Testis (tissue), 5 donors: Measurements from ENCODE around the gene CERS2. TPM values are rescaled to one million over a fixed set of nuclear protein-coding genes. Genes with fewer than 3 reads are reported as not detected.

Source experiments
- DNase-seq: peaks from one replicate; pipeline ENCODE4 v3.0.0-alpha.2; 2019
- H3K27ac ChIP-seq, 2 donors: fragments of 200-600 bp; sonication (generic); one replicate each; pipeline ENCODE4 v1.5.1; 2019
- H3K27me3 ChIP-seq: fragments of 200-600 bp; sonication (generic); one replicate; pipeline ENCODE4 v1.5.1; 2019
- H3K36me3 ChIP-seq: fragments of 200-600 bp; sonication (generic); one replicate; pipeline ENCODE4 v1.5.1; 2017; ENCODE audit warnings: low read depth; ENCODE audit errors: missing control alignments
- H3K4me1 ChIP-seq: fragments of 200-600 bp; sonication (generic); one replicate; pipeline ENCODE4 v1.5.1; 2019
- H3K4me3 ChIP-seq, 2 donors: fragments of 200-600 bp; sonication (generic); one replicate each; pipeline ENCODE4 v1.5.1; 2017 to 2019
- H3K9me3 ChIP-seq: fragments of 200-600 bp; sonication (generic); one replicate; pipeline ENCODE4 v1.5.1; 2017
- CTCF ChIP-seq, 3 experiments: fragments of 450-650 bp in 2 of 3; fragments of 200-600 bp in 1 of 3; sonication (generic) in 1 of 3; IDR thresholded peaks; one replicate each; pipeline ENCODE4 v1.5.1; 2016 to 2019; ENCODE audit warnings: antibody characterized with exemption in 3 of 3, mild to moderate bottlenecking in 2 of 3, moderate library complexity in 1 of 3
- POLR2A ChIP-seq: fragments of 450-650 bp; IDR thresholded peaks from one replicate; pipeline ENCODE4 v1.6.1; 2017; ENCODE audit warnings: antibody characterized with exemption, mild to moderate bottlenecking, moderate library complexity
- WGBS, 2 donors: methylation state at CpG; one replicate each; pipeline ENCODE4 v1.1.5; 2018; 5-methylcytosine and 5-hydroxymethylcytosine counted together
- intact Hi-C: fragments of 100-400 bp; cut with DNase I; formaldehyde crosslinking; loops from one replicate; pipeline ENCODE4 v1.15.1; 2023; ENCODE audit warnings: low total_unique reads
- long read RNA-seq, 2 donors: transcript quantifications; one replicate each; lab custom pipeline, GENCODE V29; 2026
- polyA plus RNA-seq: library from polyadenylated mRNA; stranded (reverse); fragments of 350-450 nt; fragmentation: Illumina TruSeq; extraction: RNeasy Lipid Tissue Mini Kit (QIAGEN cat#74804); gene quantifications from one replicate; pipeline ENCODE4 v1.2.3, GENCODE V29; 2014; ENCODE audit warnings: low read depth, low replicate concordance; ENCODE audit not compliant: insufficient read depth
- total RNA-seq, 2 donors: library from RNA; depleted of rRNA; stranded (reverse); fragments of >200 nt; gene quantifications; one replicate each; pipeline ENCODE4 v1.2.3, GENCODE V29; 2016

CERS2 gene
- total RNA-seq (100 to 1,000 TPM in 1 of 2 donors, 10 to 100 TPM in 1; 92.7 to 116 TPM), polyA plus RNA-seq (138 TPM)
- long read RNA-seq, donor 1, transcript CERS2-205 (11 exons, 2,505 nt): major isoform, 36 of 121 reads
- long read RNA-seq, donor 1, partial matches to known transcripts: 82 of 121 reads
- long read RNA-seq, donor 1, other reads (novel, unspliced or antisense): 0 of 121 reads
- long read RNA-seq, donor 2, transcript CERS2-205 (11 exons, 2,505 nt): major isoform, 38 of 44 reads
- long read RNA-seq, donor 2, partial matches to known transcripts: 0 of 44 reads
- long read RNA-seq, donor 2, other reads (novel, unspliced or antisense): 5 of 44 reads

GRCh38 chr1:150974580-150975478, at the start of gene CERS2:
TSS of gene CERS2 (minus strand) at chr1:150974835. CDS start at chr1:150969090, 5,745 bp downstream.
- H3K27me3 ChIP-seq: no peaks in the 10 kb centered on the region
- TF ChIP-seq POLR2A (no peak), CTCF (IDR thresholded peaks at IDR 0.05) (no peak)
- H3K4me1 ChIP-seq: peaks cover 45% of the 10 kb centered on the region
- H3K36me3 ChIP-seq: no peaks in the 10 kb centered on the region
- peak within 1 kb of the TSS; percentile 78 to 83 for H3K4me3 ChIP-seq
- DNase-seq: peak; percentile 74
- peak within 1 kb of the TSS; percentile 93 to 96 for H3K27ac ChIP-seq
- intact Hi-C loops: no loop called here
- H3K9me3 ChIP-seq: no peaks in the 10 kb centered on the region
- 7 to 10% methylated on average over 21 to 69 of the region's 106 CpGs for WGBS, 2 donors

- Histone ChIP-seq H3K9me3 (no peaks in the 10 kb centered on the region), H3K4me1 (peaks cover 21% of the 10 kb centered on the region), H3K4me3 (no peak overlapping the region), H3K27ac (peak overlapping the region in 1 of 2 donors; percentile 64), H3K36me3 (no peaks in the 10 kb centered on the region), H3K27me3 (no peaks in the 10 kb centered on the region)
- intact Hi-C loops: no loop called here
- TF ChIP-seq POLR2A (no peak), CTCF (IDR thresholded peaks at IDR 0.05) (no peak)
- peak; percentile 73 for DNase-seq
- WGBS, 2 donors: 43 to 47% methylated on average over 2 of the region's 2 CpGs
Measured at GRCh38 chr1:151013518-151013917, 38.9 kb upstream of the CERS2 start.

GRCh38 chr1:151012684-151013471, 38.2 kb upstream of the CERS2 start:
- Histone ChIP-seq H3K27ac (peak overlapping the region in 1 of 2 donors; percentile 64), H3K4me1 (peaks cover 22% of the 10 kb centered on the region), H3K27me3 (no peaks in the 10 kb centered on the region), H3K36me3 (no peaks in the 10 kb centered on the region), H3K9me3 (no peaks in the 10 kb centered on the region), H3K4me3 (no peak overlapping the region)
- 84 to 86% methylated on average over 14 of the region's 14 CpGs for WGBS, 2 donors
- intact Hi-C loops: no loop called here
- no peak for DNase-seq
- no peak for TF ChIP-seq CTCF (IDR thresholded peaks at IDR 0.05)
- TF ChIP-seq POLR2A: no peak

GRCh38 chr1:151011154-151011850, 36.7 kb upstream of the CERS2 start:
- intact Hi-C loops: no loop called here
- Histone ChIP-seq H3K27me3 (no peaks in the 10 kb centered on the region), H3K4me1 (peaks cover 33% of the 10 kb centered on the region), H3K36me3 (no peaks in the 10 kb centered on the region), H3K4me3 (no peak overlapping the region), H3K9me3 (no peaks in the 10 kb centered on the region), H3K27ac (peak overlapping the region in 1 of 2 donors; percentile 64)
- TF ChIP-seq POLR2A (no peak), CTCF (IDR thresholded peaks at IDR 0.05) (no peak)
- 62 to 66% methylated on average over 4 of the region's 4 CpGs for WGBS, 2 donors
- DNase-seq: no peak
